NB4 (cell line): Measurements from ENCODE around the gene OR1F1.
"Not testable (repeated sequence)": the region's sequence is repeated elsewhere in the genome, so short reads cannot be mapped to it uniquely, and the experiment has no call there.

Source experiments
- DNase-seq: peaks from one replicate; pipeline ENCODE4 v3.0.0; 2010; ENCODE audit warnings: low read depth
- H3K4me3 ChIP-seq: one replicate; pipeline ENCODE4 v1.5.1; 2011; ENCODE audit warnings: mild to moderate bottlenecking, low read depth, low read length, moderate library complexity
- MAX ChIP-seq: IDR thresholded peaks from 2 replicates; pipeline ENCODE4 v1.6.1; 2011; ENCODE audit warnings: low read depth, low read length
- MYC ChIP-seq: IDR thresholded peaks from 2 replicates; pipeline ENCODE4 v1.6.1; 2011; ENCODE audit warnings: low read depth, low read length
- POLR2A ChIP-seq: IDR thresholded peaks from 2 replicates; pipeline ENCODE4 v1.6.1; 2011; ENCODE audit warnings: mild to moderate bottlenecking; ENCODE audit not compliant: insufficient read length; ENCODE audit errors: extremely low read depth
- TF ChIP-seq, protein P1 (sequence below): IDR thresholded peaks from one replicate; pipeline ENCODE4 v1.5.1; 2012; ENCODE audit warnings: low read depth, low read length

Gene OR1F1

DNA sequence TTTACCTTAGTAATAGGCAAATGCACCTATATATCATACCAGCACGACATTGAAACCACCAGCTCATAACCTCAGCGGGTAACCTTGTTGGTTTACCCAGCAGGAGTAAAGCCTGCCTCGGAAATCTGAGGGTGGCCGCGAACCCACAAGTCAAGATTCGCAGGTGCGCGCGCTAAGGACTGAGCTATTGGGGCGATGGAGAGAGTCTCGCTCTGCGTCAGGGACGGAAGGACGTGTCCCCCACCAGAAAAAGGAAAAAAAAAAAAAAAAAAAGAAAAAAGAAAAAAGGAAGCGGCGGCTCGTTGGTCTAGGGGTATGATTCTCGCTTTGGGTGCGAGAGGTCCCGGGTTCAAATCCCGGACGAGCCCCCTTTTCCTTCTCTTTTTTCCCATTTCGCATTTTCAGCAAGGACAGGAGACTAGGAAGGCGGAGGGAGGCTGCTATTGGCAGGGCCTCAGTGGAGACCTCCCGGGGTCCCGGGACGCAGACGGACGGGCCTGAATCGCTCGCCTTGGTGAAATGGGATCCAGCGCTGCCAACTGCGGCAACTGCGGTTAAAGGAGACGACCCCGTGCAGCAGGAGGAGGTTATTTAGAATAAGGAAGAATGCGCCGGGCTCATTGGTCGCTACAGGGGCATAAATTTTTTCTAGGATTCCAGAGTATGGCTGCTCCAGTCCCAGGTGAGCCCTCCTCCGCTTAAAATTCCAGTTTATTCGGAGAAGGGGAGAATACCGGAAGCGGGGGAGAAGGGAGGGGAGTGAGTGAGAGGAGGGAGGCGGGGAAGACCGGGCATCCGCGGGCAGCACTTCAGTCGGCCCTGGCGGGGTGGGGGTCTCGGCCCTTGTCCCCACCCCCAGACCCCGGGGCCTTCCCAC, at the start of gene OR1F1:
Gene OR1F1 (plus strand): TSS at position 407 of the 877 bp plus-strand sequence.
- H3K4me3 ChIP-seq, result peak within 1 kb of the TSS; percentile 46
- peak; percentile 73 for DNase-seq
- no peak for TF ChIP-seq MAX
- no peak for TF ChIP-seq MYC
- TF ChIP-seq, protein P1, sequence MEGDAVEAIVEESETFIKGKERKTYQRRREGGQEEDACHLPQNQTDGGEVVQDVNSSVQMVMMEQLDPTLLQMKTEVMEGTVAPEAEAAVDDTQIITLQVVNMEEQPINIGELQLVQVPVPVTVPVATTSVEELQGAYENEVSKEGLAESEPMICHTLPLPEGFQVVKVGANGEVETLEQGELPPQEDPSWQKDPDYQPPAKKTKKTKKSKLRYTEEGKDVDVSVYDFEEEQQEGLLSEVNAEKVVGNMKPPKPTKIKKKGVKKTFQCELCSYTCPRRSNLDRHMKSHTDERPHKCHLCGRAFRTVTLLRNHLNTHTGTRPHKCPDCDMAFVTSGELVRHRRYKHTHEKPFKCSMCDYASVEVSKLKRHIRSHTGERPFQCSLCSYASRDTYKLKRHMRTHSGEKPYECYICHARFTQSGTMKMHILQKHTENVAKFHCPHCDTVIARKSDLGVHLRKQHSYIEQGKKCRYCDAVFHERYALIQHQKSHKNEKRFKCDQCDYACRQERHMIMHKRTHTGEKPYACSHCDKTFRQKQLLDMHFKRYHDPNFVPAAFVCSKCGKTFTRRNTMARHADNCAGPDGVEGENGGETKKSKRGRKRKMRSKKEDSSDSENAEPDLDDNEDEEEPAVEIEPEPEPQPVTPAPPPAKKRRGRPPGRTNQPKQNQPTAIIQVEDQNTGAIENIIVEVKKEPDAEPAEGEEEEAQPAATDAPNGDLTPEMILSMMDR, result no peak
- no peak for TF ChIP-seq POLR2A

DNA sequence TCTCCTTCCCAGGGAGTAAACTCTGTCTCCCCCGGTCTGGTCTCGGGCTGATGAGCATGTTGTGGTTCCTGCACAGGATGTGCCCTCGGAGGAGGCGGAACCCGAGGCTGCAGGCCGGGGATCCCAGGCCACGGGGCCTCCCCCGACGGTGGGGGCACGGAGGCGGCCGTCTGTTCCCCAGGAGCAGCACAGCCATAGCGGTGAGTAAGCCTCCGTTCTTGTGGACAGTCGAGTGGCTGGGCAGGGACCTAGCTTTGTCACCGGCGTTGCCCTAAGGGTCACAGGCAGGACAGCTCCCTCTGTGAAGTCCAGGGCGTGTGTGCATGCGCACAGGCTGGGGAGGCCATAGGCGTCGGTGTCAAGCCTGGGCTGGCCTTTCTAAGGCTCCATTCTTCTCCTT, 49.7 kb upstream of the OR1F1 start:
- DNase-seq, result no peak
- no peak for TF ChIP-seq MAX
- TF ChIP-seq MYC, result no peak
- no peak for TF ChIP-seq POLR2A
- TF ChIP-seq, protein P1, result no peak

GRCh38 chr16:3138823-3139426, 49.1 kb upstream of the OR1F1 start:
- TF ChIP-seq MAX (no peak), POLR2A (no peak), MYC (no peak)
- TF ChIP-seq, protein P1, result no peak
- no peak overlapping the region for H3K4me3 ChIP-seq
- DNase-seq, result no peak

More for the DNA sequence above, 49.7 kb upstream of the OR1F1 start:
- H3K4me3 ChIP-seq, result no peak overlapping the region

DNA sequence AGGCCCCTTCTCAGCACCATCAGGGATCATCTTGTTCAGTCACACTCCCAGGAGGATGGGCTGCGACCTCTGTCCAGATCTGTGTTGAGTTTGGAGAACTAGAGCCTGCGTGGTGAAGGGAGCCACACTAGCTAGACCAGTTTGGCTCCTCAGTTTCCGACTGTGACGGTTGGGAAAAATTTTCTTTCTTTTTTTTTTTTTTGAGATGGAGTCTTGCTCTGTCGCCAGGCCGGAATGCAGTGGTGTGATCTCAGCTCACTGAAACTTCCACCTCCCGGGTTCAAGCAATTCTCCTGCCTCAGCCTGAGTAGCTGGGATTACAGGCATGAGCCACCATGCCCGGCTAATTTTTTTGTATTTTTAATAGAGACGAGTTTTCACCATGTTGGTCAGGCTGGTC, 48.4 kb upstream of the OR1F1 start:
- not testable (repeated sequence) for H3K4me3 ChIP-seq, DNase-seq

GRCh38 chr16:3140603-3141427, 47.2 kb upstream of the OR1F1 start:
- DNase-seq, result no peak
- TF ChIP-seq MYC (no peak), POLR2A (no peak), MAX (no peak)
- H3K4me3 ChIP-seq, result no peak overlapping the region

DNA sequence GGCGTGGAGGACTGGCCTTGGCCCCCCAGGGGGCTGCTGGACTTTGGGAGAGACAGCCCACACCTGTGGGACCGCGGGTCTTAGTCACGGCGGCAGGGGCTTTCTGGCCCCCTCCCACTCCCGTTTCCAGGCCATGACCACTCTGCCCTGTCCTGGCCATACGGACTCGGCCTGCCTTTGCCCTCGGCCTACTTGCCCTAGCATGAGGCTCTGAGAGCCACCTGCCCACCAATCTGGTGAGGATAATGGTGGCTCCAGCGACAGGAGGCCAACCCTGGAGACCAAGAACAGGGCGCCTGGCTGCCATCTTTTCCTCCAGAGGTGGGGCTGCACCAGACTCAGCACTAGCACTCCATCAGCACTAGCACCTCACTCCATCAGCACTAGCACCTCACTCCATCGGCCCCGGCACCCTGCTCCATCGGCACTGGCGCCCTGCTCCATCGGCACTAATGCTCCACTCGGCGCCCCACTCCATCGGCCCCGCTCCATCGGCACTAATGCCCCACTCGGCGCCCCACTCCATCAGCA, 46.2 kb upstream of the OR1F1 start:
- DNase-seq, result no peak
- TF ChIP-seq POLR2A (no peak), MYC (no peak), MAX (no peak)
- TF ChIP-seq, protein P1, result no peak

More for the DNA sequence above, 46.2 kb upstream of the OR1F1 start:
- no peak overlapping the region for H3K4me3 ChIP-seq
